SU-DHL-6 (cell line): ENCODE data around the gene DNAJC11.

Source experiments
- H2AFZ ChIP-seq: fragments of 200-600 bp; sonication (generic); 2 replicates; pipeline ENCODE4 v1.6.1; 2014; ENCODE audit warnings: low read depth, mild to moderate bottlenecking, moderate library complexity, mixed read lengths, antibody characterized with exemption, low read length; ENCODE audit not compliant: severe bottlenecking
- H3F3A ChIP-seq: fragments of 200-600 bp; shearing (Covaris generic); 2 replicates; pipeline ENCODE4 v1.6.0; 2016; ENCODE audit warnings: antibody characterized with exemption, mild to moderate bottlenecking; ENCODE audit not compliant: insufficient read depth
- H3K27ac ChIP-seq: fragments of 200-600 bp; sonication (generic); 2 replicates; pipeline ENCODE4 v1.5.1; 2016; ENCODE audit warnings: low read depth, mild to moderate bottlenecking, low read length, moderate library complexity, mixed read lengths
- H3K27me3 ChIP-seq: fragments of 200-600 bp; sonication (generic), shearing (Covaris generic); 2 replicates; pipeline ENCODE4 v1.6.0; 2014; ENCODE audit warnings: mild to moderate bottlenecking, low read length
- H3K36me3 ChIP-seq: fragments of 200-600 bp; sonication (generic); 2 replicates; pipeline ENCODE4 v1.6.1; 2014; ENCODE audit warnings: mild to moderate bottlenecking, low read length, mixed read lengths
- H3K4me2 ChIP-seq: fragments of 300-600, 200-600 bp; shearing (Covaris generic), sonication (generic); 2 replicates; pipeline ENCODE4 v1.6.0; 2014; ENCODE audit warnings: low read length, low read depth, mild to moderate bottlenecking; ENCODE audit not compliant: poor library complexity, severe bottlenecking
- H3K4me3 ChIP-seq: fragments of 200-600 bp; sonication (generic); 2 replicates; pipeline ENCODE4 v1.5.1; 2014; ENCODE audit warnings: antibody characterized with exemption, low read length, mild to moderate bottlenecking, mixed read lengths; ENCODE audit not compliant: insufficient read depth, poor library complexity, severe bottlenecking
- H3K79me2 ChIP-seq: fragments of 200-600 bp; sonication (generic); 2 replicates; pipeline ENCODE4 v1.6.1; 2014; ENCODE audit warnings: mild to moderate bottlenecking, low read length, moderate library complexity; ENCODE audit not compliant: insufficient read depth
- H3K9ac ChIP-seq: fragments of 200-600 bp; sonication (generic); 2 replicates; pipeline ENCODE4 v1.7.0; 2014; ENCODE audit warnings: mild to moderate bottlenecking, low read length
- H3K9me2 ChIP-seq: fragments of 200-600 bp; sonication (generic); replicated peaks from 2 replicates; pipeline ENCODE4 v1.6.1; 2014; ENCODE audit warnings: low read length; ENCODE audit not compliant: insufficient read depth
- H3K9me3 ChIP-seq: fragments of 200-600 bp; sonication (generic); 2 replicates; pipeline ENCODE4 v1.6.1; 2014; ENCODE audit warnings: low read length, mixed read lengths; ENCODE audit not compliant: insufficient read depth
- H4K20me1 ChIP-seq: fragments of 200-600 bp; sonication (generic); 2 replicates; pipeline ENCODE4 v1.6.1; 2014; ENCODE audit warnings: low read depth, mild to moderate bottlenecking, antibody characterized with exemption, low read length, moderate library complexity, mixed read lengths
- CTCF ChIP-seq: fragments of 200-600 bp; sonication (generic); IDR thresholded peaks from one replicate; pipeline ENCODE4 v1.5.1; 2017; ENCODE audit warnings: antibody characterized with exemption, mild to moderate bottlenecking, low read length, moderate library complexity; ENCODE audit not compliant: insufficient read depth, poor library complexity, severe bottlenecking
- EZH2phosphoT487 ChIP-seq: fragments of 200-600 bp; sonication (generic), shearing (Covaris generic); conservative IDR thresholded peaks from 2 replicates; pipeline ENCODE4 v1.6.1; 2018; ENCODE audit warnings: mild to moderate bottlenecking, antibody characterized with exemption, low read length, moderate library complexity, mixed read lengths

Gene DNAJC11

GRCh38 chr1:6599141-6599975 is 102.3 kb downstream of the DNAJC11 start:
- Histone ChIP-seq H3K4me3 (no peak overlapping the region), H3K27ac (no peak overlapping the region), H4K20me1 (no peaks in the 10 kb centered on the region), H3K27me3 (no peaks in the 10 kb centered on the region), H3F3A (peaks cover 10% of the 10 kb centered on the region; the same call in 1 of the 2 replicates), H3K9ac (no peak overlapping the region; the same call in 1 of the 2 replicates), H3K36me3 (no peaks in the 10 kb centered on the region), H3K9me3 (no peaks in the 10 kb centered on the region), H3K9me2 (no peaks in the 10 kb centered on the region), H3K4me2 (peak overlapping the region; percentile 80), H2AFZ (no peak overlapping the region), H3K79me2 (no peaks in the 10 kb centered on the region)
- no peak for TF ChIP-seq CTCF
- TF ChIP-seq EZH2phosphoT487, result no peak

- no peak overlapping the region for H3K27ac ChIP-seq
- no peaks in the 10 kb centered on the region for H3K36me3 ChIP-seq
- H3K79me2 ChIP-seq, result no peaks in the 10 kb centered on the region
- H3K27me3 ChIP-seq, result no peaks in the 10 kb centered on the region
- no peaks in the 10 kb centered on the region for H4K20me1 ChIP-seq
- H3K9me2 ChIP-seq, result no peaks in the 10 kb centered on the region
- no peaks in the 10 kb centered on the region for H3F3A ChIP-seq
- H3K4me3 ChIP-seq, result no peak overlapping the region
- no peak overlapping the region for H3K4me2 ChIP-seq
- TF ChIP-seq EZH2phosphoT487 (no peak), CTCF (no peak)
- H2AFZ ChIP-seq, result no peak overlapping the region
- no peak overlapping the region for H3K9ac ChIP-seq
- no peaks in the 10 kb centered on the region for H3K9me3 ChIP-seq
Observed at GRCh38 chr1:6597777-6598131, 103.9 kb downstream of the DNAJC11 start.

GRCh38 chr1:6596886-6597776 is 104.5 kb downstream of the DNAJC11 start:
- Histone ChIP-seq H3K9me3 (no peaks in the 10 kb centered on the region), H3K27me3 (no peaks in the 10 kb centered on the region), H3K9me2 (no peaks in the 10 kb centered on the region), H3K9ac (no peak overlapping the region), H3K27ac (no peak overlapping the region), H3K79me2 (no peaks in the 10 kb centered on the region), H3K36me3 (no peaks in the 10 kb centered on the region), H3K4me2 (no peak overlapping the region), H2AFZ (no peak overlapping the region), H3F3A (no peaks in the 10 kb centered on the region), H3K4me3 (no peak overlapping the region), H4K20me1 (no peaks in the 10 kb centered on the region)
- TF ChIP-seq CTCF (no peak), EZH2phosphoT487 (no peak)
